Loucy (cell line): ENCODE data around the gene MDM2.

ENCODE experiments used
- H2AFZ ChIP-seq: fragments of 200-600 bp; sonication (generic); 2 replicates; pipeline ENCODE4 v1.6.0; 2016; ENCODE audit warnings: antibody characterized with exemption, mild to moderate bottlenecking, low read length, moderate library complexity
- H3F3A ChIP-seq: fragments of 200-600 bp; 2 replicates; pipeline ENCODE4 v1.6.0; 2016; ENCODE audit warnings: antibody characterized with exemption, low read depth, mild to moderate bottlenecking
- H3K27me3 ChIP-seq: fragments of 200-600 bp; sonication (generic); 2 replicates; pipeline ENCODE4 v1.6.1; 2014; ENCODE audit warnings: low read length, mild to moderate bottlenecking; ENCODE audit not compliant: insufficient read depth, poor library complexity, severe bottlenecking
- H3K36me3 ChIP-seq: fragments of 200-600 bp; sonication (generic); 2 replicates; pipeline ENCODE4 v1.6.1; 2016; ENCODE audit warnings: low read length; ENCODE audit not compliant: insufficient read depth
- H3K4me1 ChIP-seq: fragments of 200-600 bp; sonication (generic); 2 replicates; pipeline ENCODE4 v1.5.1; 2014; ENCODE audit warnings: low read length, mild to moderate bottlenecking; ENCODE audit not compliant: insufficient read depth, poor library complexity, severe bottlenecking
- H3K4me2 ChIP-seq: fragments of 200-600 bp; sonication (generic); 2 replicates; pipeline ENCODE4 v1.6.0; 2014; ENCODE audit warnings: antibody characterized with exemption, low read length, low read depth, mild to moderate bottlenecking; ENCODE audit not compliant: poor library complexity, severe bottlenecking
- H3K4me3 ChIP-seq: fragments of 200-600 bp; sonication (generic); 2 replicates; pipeline ENCODE4 v1.5.1; 2014; ENCODE audit warnings: low read length, mild to moderate bottlenecking, mixed read lengths; ENCODE audit not compliant: poor library complexity, severe bottlenecking
- H3K79me2 ChIP-seq: fragments of 200-600 bp; sonication (generic); 2 replicates; pipeline ENCODE4 v1.6.1; 2014; ENCODE audit warnings: low read length; ENCODE audit not compliant: insufficient read depth
- H3K9ac ChIP-seq: fragments of 200-600 bp; sonication (generic); 2 replicates; pipeline ENCODE4 v1.6.0; 2014; ENCODE audit warnings: mild to moderate bottlenecking, low read depth, low read length, moderate library complexity; ENCODE audit not compliant: poor library complexity, severe bottlenecking
- H3K9me2 ChIP-seq: fragments of 200-600 bp; sonication (generic); replicated peaks from 2 replicates; pipeline ENCODE4 v1.6.1; 2016; ENCODE audit warnings: low read depth, low read length, mixed read lengths
- H3K9me3 ChIP-seq: fragments of 200-600 bp; sonication (generic); 2 replicates; pipeline ENCODE4 v1.6.1; 2014; ENCODE audit warnings: mild to moderate bottlenecking, antibody characterized with exemption, low read length, low read depth; ENCODE audit not compliant: insufficient read depth
- H4K20me1 ChIP-seq: fragments of 200-600 bp; sonication (generic); 2 replicates; pipeline ENCODE4 v1.6.0; 2014; ENCODE audit warnings: antibody characterized with exemption, low read length, mild to moderate bottlenecking; ENCODE audit not compliant: insufficient read depth, poor library complexity, severe bottlenecking
- CTCF ChIP-seq: fragments of 200-600 bp; sonication (generic); conservative IDR thresholded peaks from 2 replicates; pipeline ENCODE4 v1.5.1; 2014; ENCODE audit warnings: mild to moderate bottlenecking, antibody characterized with exemption, low read length
- EZH2phosphoT487 ChIP-seq: fragments of 200-600 bp; IDR thresholded peaks from 2 replicates; pipeline ENCODE4 v1.6.1; 2018; ENCODE audit warnings: antibody characterized with exemption, mild to moderate bottlenecking, moderate library complexity, borderline replicate concordance

MDM2 gene

GRCh38 chr12:68793975-68794652, 13.9 kb upstream of the MDM2 start:
- Histone ChIP-seq H2AFZ (no peak overlapping the region), H3K27me3 (no peaks in the 10 kb centered on the region), H3K36me3 (no peaks in the 10 kb centered on the region), H4K20me1 (no peaks in the 10 kb centered on the region), H3K4me1 (peaks cover 9% of the 10 kb centered on the region), H3K9me2 (no peaks in the 10 kb centered on the region), H3K79me2 (no peaks in the 10 kb centered on the region), H3K4me3 (no peak overlapping the region), H3K9me3 (no peaks in the 10 kb centered on the region), H3F3A (no peaks in the 10 kb centered on the region), H3K9ac (no peak overlapping the region), H3K4me2 (no peak overlapping the region)
- TF ChIP-seq EZH2phosphoT487: no peak
- TF ChIP-seq CTCF: no peak

- Histone ChIP-seq H3F3A (no peaks in the 10 kb centered on the region), H3K27me3 (no peaks in the 10 kb centered on the region), H3K4me3 (no peak overlapping the region), H3K36me3 (no peaks in the 10 kb centered on the region), H3K9me2 (no peaks in the 10 kb centered on the region), H3K9me3 (no peaks in the 10 kb centered on the region), H4K20me1 (no peaks in the 10 kb centered on the region), H3K4me2 (no peak overlapping the region), H3K79me2 (no peaks in the 10 kb centered on the region), H2AFZ (no peak overlapping the region), H3K4me1 (peaks cover 9% of the 10 kb centered on the region), H3K9ac (no peak overlapping the region)
- TF ChIP-seq CTCF: no peak
- TF ChIP-seq EZH2phosphoT487: no peak
Measured at GRCh38 chr12:68794653-68795251, 13.2 kb upstream of the MDM2 start.

GRCh38 chr12:68796399-68796798, 11.6 kb upstream of the MDM2 start:
- H3K4me1 ChIP-seq: peaks cover 9% of the 10 kb centered on the region
- H3K79me2 ChIP-seq: no peaks in the 10 kb centered on the region
- no peaks in the 10 kb centered on the region for H3K9me2 ChIP-seq
- no peak overlapping the region for H3K4me2 ChIP-seq
- H4K20me1 ChIP-seq: no peaks in the 10 kb centered on the region
- H3F3A ChIP-seq: no peaks in the 10 kb centered on the region
- H3K4me3 ChIP-seq: no peak overlapping the region
- no peaks in the 10 kb centered on the region for H3K27me3 ChIP-seq
- no peak overlapping the region for H2AFZ ChIP-seq
- H3K36me3 ChIP-seq: no peaks in the 10 kb centered on the region
- TF ChIP-seq EZH2phosphoT487 (no peak), CTCF (no peak)
- no peaks in the 10 kb centered on the region for H3K9me3 ChIP-seq
- no peak overlapping the region for H3K9ac ChIP-seq
